GDM1 (cell line): ENCODE results near the gene KPNA4.
A peak's percentile ranks its signal among the peaks of the same experiment; 100 is the strongest.
"Not testable (repeated sequence)": the region's sequence is repeated elsewhere in the genome, so short reads cannot be mapped to it uniquely, and the experiment has no call there.

Experiments used
- DNase-seq: peaks from one replicate; lab custom pipeline; 2025; lab: John Stamatoyannopoulos, UW

Gene KPNA4

GRCh38 chr3:160565442-160566403 is at the start of gene KPNA4:
Gene KPNA4 (minus strand): TSS chr3:160565571. CDS start chr3:160565282, 289 bp downstream.
- DNase-seq, result peak; percentile 98

- no peak for DNase-seq
Measured at GRCh38 chr3:160613661-160614060, 48.3 kb upstream of the KPNA4 start.

GRCh38 chr3:160612386-160613075 is 47.2 kb upstream of the KPNA4 start:
- DNase-seq, result no peak

- DNase-seq, result no peak
Measured at GRCh38 chr3:160611141-160611540, 45.8 kb upstream of the KPNA4 start.

GRCh38 chr3:160608870-160609269 is 43.5 kb upstream of the KPNA4 start:
- DNase-seq, result no peak

- DNase-seq, result no peak
Measured at GRCh38 chr3:160607826-160608225, 42.5 kb upstream of the KPNA4 start.

- no peak for DNase-seq
Measured at GRCh38 chr3:160605315-160605714, 39.9 kb upstream of the KPNA4 start.

GRCh38 chr3:160603845-160604244 is 38.5 kb upstream of the KPNA4 start:
- DNase-seq, result not testable (repeated sequence)

GRCh38 chr3:160602259-160602658 is 36.9 kb upstream of the KPNA4 start:
- no peak for DNase-seq

GRCh38 chr3:160601288-160601687 is 35.9 kb upstream of the KPNA4 start:
- DNase-seq, result no peak

- DNase-seq, result no peak
Measured at GRCh38 chr3:160598865-160599264, 33.5 kb upstream of the KPNA4 start.

GRCh38 chr3:160588023-160588422 is 22.7 kb upstream of the KPNA4 start:
- no peak for DNase-seq

- DNase-seq, result no peak
Measured at GRCh38 chr3:160587105-160587504, 21.7 kb upstream of the KPNA4 start.

GRCh38 chr3:160586679-160587078 is 21.3 kb upstream of the KPNA4 start:
- DNase-seq, result no peak

GRCh38 chr3:160583451-160583850 is 18.1 kb upstream of the KPNA4 start:
- DNase-seq, result no peak

- DNase-seq, result no peak
Measured at GRCh38 chr3:160580938-160581337, 15.6 kb upstream of the KPNA4 start.

GRCh38 chr3:160577556-160578195 is 12.3 kb upstream of the KPNA4 start:
- DNase-seq, result no peak

- no peak for DNase-seq
Measured at GRCh38 chr3:160577093-160577492, 11.7 kb upstream of the KPNA4 start.

GRCh38 chr3:160576621-160577020 is 11.2 kb upstream of the KPNA4 start:
- DNase-seq, result no peak

GRCh38 chr3:160575589-160575988 is 10.2 kb upstream of the KPNA4 start:
- DNase-seq, result no peak

- no peak for DNase-seq
Measured at GRCh38 chr3:160574636-160575035, 9.3 kb upstream of the KPNA4 start.

GRCh38 chr3:160573955-160574525 is 8.7 kb upstream of the KPNA4 start:
- DNase-seq, result not testable (repeated sequence)
